GM23338 (cell line): ENCODE data around the gene HNRNPAB. TPM values are rescaled to one million over a fixed set of nuclear protein-coding genes. Genes with fewer than 3 reads are reported as not detected.
A peak's percentile ranks its signal among the peaks of the same experiment; 100 is the strongest.

Experiments
- ATAC-seq: fragments of 200-7000 bp; cut with Tn5 transposase; 3 replicates; pipeline ENCODE4 v1.9.1; 2020
- DNase-seq: peaks from one replicate; pipeline ENCODE4 v3.0.0-alpha.2; 2015; ENCODE audit warnings: low spot score
- H2AFZ ChIP-seq: fragments of 200-600 bp; sonication (generic); 2 replicates; pipeline ENCODE4 v1.8.0; 2016; ENCODE audit warnings: antibody characterized with exemption, mild to moderate bottlenecking, moderate library complexity
- H3F3A ChIP-seq: fragments of 200-600 bp; sonication (generic); replicated peaks from 2 replicates; pipeline ENCODE4 v1.8.0; 2017; ENCODE audit warnings: antibody characterized with exemption, mixed run types, low read depth
- H3K27ac ChIP-seq: fragments of 200-600 bp; sonication (generic); 2 replicates; pipeline ENCODE4 v1.6.1; 2016; ENCODE audit warnings: low read depth
- H3K27me3 ChIP-seq: fragments of 200-600 bp; sonication (generic); 2 replicates; pipeline ENCODE4 v1.8.0; 2016; ENCODE audit warnings: mild to moderate bottlenecking, mixed run types, moderate library complexity; ENCODE audit not compliant: insufficient read depth
- H3K36me3 ChIP-seq: fragments of 200-600 bp; sonication (generic); 2 replicates; pipeline ENCODE4 v1.8.0; 2016; ENCODE audit warnings: mild to moderate bottlenecking; ENCODE audit not compliant: insufficient read depth
- H3K4me1 ChIP-seq: fragments of 200-600 bp; sonication (generic); 2 replicates; pipeline ENCODE4 v1.8.0; 2016; ENCODE audit warnings: mild to moderate bottlenecking, moderate library complexity; ENCODE audit not compliant: insufficient read depth
- H3K4me2 ChIP-seq: fragments of 200-600 bp; sonication (generic); 2 replicates; pipeline ENCODE4 v1.7.1; 2017; ENCODE audit warnings: mixed run types
- H3K4me3 ChIP-seq: fragments of 200-600 bp; sonication (generic); 2 replicates; pipeline ENCODE4 v1.6.1; 2016; ENCODE audit warnings: mixed run types
- H3K79me2 ChIP-seq: fragments of 200-600 bp; sonication (generic); replicated peaks from 2 replicates; pipeline ENCODE4 v1.8.0; 2017; ENCODE audit warnings: mild to moderate bottlenecking; ENCODE audit not compliant: insufficient read depth
- H3K9me2 ChIP-seq: fragments of 200-600 bp; sonication (generic); 2 replicates; pipeline ENCODE4 v1.8.0; 2017; ENCODE audit not compliant: insufficient read depth
- H4K20me1 ChIP-seq: fragments of 200-600 bp; sonication (generic); replicated peaks from 2 replicates; pipeline ENCODE4 v1.8.0; 2017; ENCODE audit warnings: mild to moderate bottlenecking; ENCODE audit not compliant: insufficient read depth
- H3K27ac Mint-ChIP-seq: 2 replicates; pipeline ENCODE4 v1.8.0; 2020; ENCODE audit warnings: inconsistent platforms, mild to moderate bottlenecking, moderate library complexity, mixed read lengths
- H3K27me3 Mint-ChIP-seq: 3 replicates; pipeline ENCODE4 v1.8.0; 2022; ENCODE audit warnings: low read depth, mild to moderate bottlenecking, moderate library complexity, mixed read lengths, inconsistent platforms; ENCODE audit not compliant: insufficient read depth, poor library complexity
- H3K36me3 Mint-ChIP-seq: 3 replicates; pipeline ENCODE4 v1.8.0; 2021; ENCODE audit warnings: low read depth, mild to moderate bottlenecking, inconsistent platforms, moderate library complexity, mixed read lengths
- H3K4me1 Mint-ChIP-seq: 3 replicates; pipeline ENCODE4 v1.8.0; 2020; ENCODE audit warnings: mild to moderate bottlenecking, inconsistent platforms, mixed read lengths
- H3K4me3 Mint-ChIP-seq: 3 replicates; pipeline ENCODE4 v1.8.0; 2021; ENCODE audit warnings: moderate library complexity, mild to moderate bottlenecking, inconsistent platforms, mixed read lengths
- H3K9me3 Mint-ChIP-seq: 3 replicates; pipeline ENCODE4 v1.8.0; 2020; ENCODE audit warnings: moderate library complexity, mild to moderate bottlenecking, inconsistent platforms, mixed read lengths
- CREB1 ChIP-seq: fragments of 250-450 bp; sonication (Bioruptor Pico); IDR thresholded peaks from 2 replicates; pipeline ENCODE4 v1.5.0; 2020; ENCODE audit warnings: low read depth, mild to moderate bottlenecking, moderate library complexity
- EZH2 ChIP-seq: fragments of 200-600 bp; sonication (generic); IDR thresholded peaks from one replicate; pipeline ENCODE4 v1.8.0; 2017; ENCODE audit warnings: antibody characterized with exemption, mild to moderate bottlenecking, low read depth; ENCODE audit not compliant: unreplicated experiment
- EZH2phosphoT487 ChIP-seq: fragments of 200-600 bp; sonication (generic); IDR thresholded peaks from one replicate; pipeline ENCODE4 v1.8.1; 2018; ENCODE audit warnings: antibody characterized with exemption; ENCODE audit not compliant: unreplicated experiment
- JUNB ChIP-seq: IDR thresholded peaks from one replicate; pipeline ENCODE4 v1.6.1; 2016; ENCODE audit warnings: antibody characterized with exemption; ENCODE audit not compliant: unreplicated experiment
- NANOG ChIP-seq: IDR thresholded peaks from 2 replicates; pipeline ENCODE4 v1.6.1; 2016; ENCODE audit warnings: antibody characterized with exemption, borderline replicate concordance
- POLR2AphosphoS5 ChIP-seq: IDR thresholded peaks from 2 replicates; pipeline ENCODE4 v1.6.1; 2016; ENCODE audit warnings: antibody characterized with exemption, low read depth
- REST ChIP-seq: IDR thresholded peaks from one replicate; pipeline ENCODE4 v1.6.1; 2018; ENCODE audit warnings: antibody characterized with exemption; ENCODE audit not compliant: unreplicated experiment
- STAT1 ChIP-seq: IDR thresholded peaks from one replicate; pipeline ENCODE4 v1.6.1; 2016; ENCODE audit warnings: antibody characterized with exemption; ENCODE audit not compliant: unreplicated experiment
- ZNF114 ChIP-seq: fragments of 250-450 bp; sonication (Bioruptor Pico); IDR thresholded peaks from 2 replicates; pipeline ENCODE4 v1.5.0; 2020; ENCODE audit warnings: mild to moderate bottlenecking, moderate library complexity
- ZNF331 ChIP-seq: fragments of 250-450 bp; sonication (Bioruptor Pico); IDR thresholded peaks from 2 replicates; pipeline ENCODE4 v1.5.0; 2020; ENCODE audit warnings: low read depth, mild to moderate bottlenecking, moderate library complexity
- ZNF462 ChIP-seq: fragments of 250-450 bp; sonication (Bioruptor Pico); IDR thresholded peaks from 2 replicates; pipeline ENCODE4 v1.5.0; 2020; ENCODE audit warnings: mild to moderate bottlenecking, moderate library complexity
- polyA plus RNA-seq: library from polyadenylated mRNA; unstranded; fragments of >200 nt; fragmentation: Nextera tagmentation; extraction: Ambion mirVana; gene quantifications from 2 replicates; pipeline ENCODE4 v1.2.1, GENCODE V29; 2016
- total RNA-seq: library from RNA; depleted of rRNA; stranded (reverse); fragments of >200 nt; shearing (Covaris generic); gene quantifications from 2 replicates; pipeline ENCODE4 v1.2.3, GENCODE V29; 2014
- TF ChIP-seq, protein P1 (sequence below), 2 experiments: fragments of 200-600 bp in 1 of 2; sonication (generic) in 1 of 2; conservative IDR thresholded peaks; 2 replicates each; pipeline versions ENCODE4 v1.5.1 to v1.6.1; 2016 to 2017; ENCODE audit warnings: antibody characterized with exemption in 2 of 2, low read depth in 2 of 2, mild to moderate bottlenecking in 2 of 2, moderate library complexity in 1 of 2
- TF ChIP-seq, protein P2 (sequence below): IDR thresholded peaks from 2 replicates; pipeline ENCODE4 v1.6.1; 2016; ENCODE audit warnings: antibody characterized with exemption

The HNRNPAB gene
- total and polyA plus RNA-seq, 2 experiments from 2014 or later = 304 to 579 TPM

- Histone ChIP-seq H3F3A (0 out of 2 replicates have a peak, but pooled peaks cover 3% of the 10 kb centered on the region), H3K79me2 (no peaks in the 10 kb centered on the region), H3K27ac (no peak overlapping the region), H4K20me1 (no peaks in the 10 kb centered on the region), H3K27me3 (no peaks in the 10 kb centered on the region), H3K4me3 (no peak overlapping the region), H3K4me2 (no peak overlapping the region), H3K9me2 (no peaks in the 10 kb centered on the region), H3K4me1 (no peaks in the 10 kb centered on the region), H2AFZ (no peak overlapping the region), H3K36me3 (0 out of 2 replicates have a peak, but pooled peaks cover 2% of the 10 kb centered on the region)
- TF ChIP-seq, protein P1, sequence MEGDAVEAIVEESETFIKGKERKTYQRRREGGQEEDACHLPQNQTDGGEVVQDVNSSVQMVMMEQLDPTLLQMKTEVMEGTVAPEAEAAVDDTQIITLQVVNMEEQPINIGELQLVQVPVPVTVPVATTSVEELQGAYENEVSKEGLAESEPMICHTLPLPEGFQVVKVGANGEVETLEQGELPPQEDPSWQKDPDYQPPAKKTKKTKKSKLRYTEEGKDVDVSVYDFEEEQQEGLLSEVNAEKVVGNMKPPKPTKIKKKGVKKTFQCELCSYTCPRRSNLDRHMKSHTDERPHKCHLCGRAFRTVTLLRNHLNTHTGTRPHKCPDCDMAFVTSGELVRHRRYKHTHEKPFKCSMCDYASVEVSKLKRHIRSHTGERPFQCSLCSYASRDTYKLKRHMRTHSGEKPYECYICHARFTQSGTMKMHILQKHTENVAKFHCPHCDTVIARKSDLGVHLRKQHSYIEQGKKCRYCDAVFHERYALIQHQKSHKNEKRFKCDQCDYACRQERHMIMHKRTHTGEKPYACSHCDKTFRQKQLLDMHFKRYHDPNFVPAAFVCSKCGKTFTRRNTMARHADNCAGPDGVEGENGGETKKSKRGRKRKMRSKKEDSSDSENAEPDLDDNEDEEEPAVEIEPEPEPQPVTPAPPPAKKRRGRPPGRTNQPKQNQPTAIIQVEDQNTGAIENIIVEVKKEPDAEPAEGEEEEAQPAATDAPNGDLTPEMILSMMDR (conservative IDR thresholded peaks at IDR 0.05; ENCODE audit: low read depth in 2 of 2) = no peak
- TF ChIP-seq REST = no peak
- TF ChIP-seq ZNF331 = no peak
- TF ChIP-seq EZH2phosphoT487 = no peak
- TF ChIP-seq STAT1 = no peak
- TF ChIP-seq JUNB = no peak
- TF ChIP-seq CREB1 (CRISPR knock-in tag) = no peak
- TF ChIP-seq, protein P2, sequence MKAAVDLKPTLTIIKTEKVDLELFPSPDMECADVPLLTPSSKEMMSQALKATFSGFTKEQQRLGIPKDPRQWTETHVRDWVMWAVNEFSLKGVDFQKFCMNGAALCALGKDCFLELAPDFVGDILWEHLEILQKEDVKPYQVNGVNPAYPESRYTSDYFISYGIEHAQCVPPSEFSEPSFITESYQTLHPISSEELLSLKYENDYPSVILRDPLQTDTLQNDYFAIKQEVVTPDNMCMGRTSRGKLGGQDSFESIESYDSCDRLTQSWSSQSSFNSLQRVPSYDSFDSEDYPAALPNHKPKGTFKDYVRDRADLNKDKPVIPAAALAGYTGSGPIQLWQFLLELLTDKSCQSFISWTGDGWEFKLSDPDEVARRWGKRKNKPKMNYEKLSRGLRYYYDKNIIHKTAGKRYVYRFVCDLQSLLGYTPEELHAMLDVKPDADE = no peak
- no peak for TF ChIP-seq ZNF462 (CRISPR knock-in tag)
- no peak for TF ChIP-seq ZNF114 (CRISPR knock-in tag)
- TF ChIP-seq NANOG = no peak
- no peak for TF ChIP-seq EZH2
- no peak for TF ChIP-seq POLR2AphosphoS5
- ATAC-seq = peak; percentile 44
- Mint-ChIP-seq H3K36me3 (peaks cover 24% of the 10 kb centered on the region), H3K27ac (no peak overlapping the region), H3K4me1 (peaks cover 20% of the 10 kb centered on the region), H3K27me3 (peaks cover 17% of the 10 kb centered on the region), H3K4me3 (no peak overlapping the region), H3K9me3 (peaks cover 38% of the 10 kb centered on the region)
- no peak for DNase-seq
Measured at GRCh38 chr5:178194026-178194425, 10.3 kb upstream of the HNRNPAB start.
